ENCODE measurements around the gene CACYBP.
"Not testable (repeated sequence)": the region's sequence is repeated elsewhere in the genome, so short reads cannot be mapped to it uniquely, and the experiment has no call there.

The CACYBP gene

GRCh38 chr1:175019524-175019923, 19.8 kb downstream of the CACYBP start:
- H3K27ac ChIP-seq (ENCODE audit: low read depth, low read length, poor library complexity, severe bottlenecking) = no peak overlapping the region
- no peak overlapping the region for H3K9ac ChIP-seq (ENCODE audit: low read length)
- peaks cover 41% of the 10 kb centered on the region for H3K36me3 ChIP-seq (ENCODE audit: insufficient read depth, low read length)
- H3K9me2 ChIP-seq (ENCODE audit: low read depth, low read length) = no peaks in the 10 kb centered on the region
- H3F3A ChIP-seq (ENCODE audit: insufficient read depth, low read length) = 0 out of 2 replicates have a peak, but pooled peaks cover under 1% of the 10 kb centered on the region
- H3K79me2 ChIP-seq (ENCODE audit: insufficient read depth, low read length) = peaks cover 25% of the 10 kb centered on the region
- H4K20me1 ChIP-seq (ENCODE audit: insufficient read depth, low read length) = no peaks in the 10 kb centered on the region
- H3K9me3 ChIP-seq (ENCODE audit: low read length) = no peaks in the 10 kb centered on the region
- no peak overlapping the region for H3K4me3 ChIP-seq (ENCODE audit: low read depth, low read length, poor library complexity, severe bottlenecking)
- peaks cover 20% of the 10 kb centered on the region for H3K4me1 ChIP-seq (ENCODE audit: insufficient read depth, low read length, severe bottlenecking)
- TF ChIP-seq, protein P1, sequence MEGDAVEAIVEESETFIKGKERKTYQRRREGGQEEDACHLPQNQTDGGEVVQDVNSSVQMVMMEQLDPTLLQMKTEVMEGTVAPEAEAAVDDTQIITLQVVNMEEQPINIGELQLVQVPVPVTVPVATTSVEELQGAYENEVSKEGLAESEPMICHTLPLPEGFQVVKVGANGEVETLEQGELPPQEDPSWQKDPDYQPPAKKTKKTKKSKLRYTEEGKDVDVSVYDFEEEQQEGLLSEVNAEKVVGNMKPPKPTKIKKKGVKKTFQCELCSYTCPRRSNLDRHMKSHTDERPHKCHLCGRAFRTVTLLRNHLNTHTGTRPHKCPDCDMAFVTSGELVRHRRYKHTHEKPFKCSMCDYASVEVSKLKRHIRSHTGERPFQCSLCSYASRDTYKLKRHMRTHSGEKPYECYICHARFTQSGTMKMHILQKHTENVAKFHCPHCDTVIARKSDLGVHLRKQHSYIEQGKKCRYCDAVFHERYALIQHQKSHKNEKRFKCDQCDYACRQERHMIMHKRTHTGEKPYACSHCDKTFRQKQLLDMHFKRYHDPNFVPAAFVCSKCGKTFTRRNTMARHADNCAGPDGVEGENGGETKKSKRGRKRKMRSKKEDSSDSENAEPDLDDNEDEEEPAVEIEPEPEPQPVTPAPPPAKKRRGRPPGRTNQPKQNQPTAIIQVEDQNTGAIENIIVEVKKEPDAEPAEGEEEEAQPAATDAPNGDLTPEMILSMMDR (IDR thresholded peaks at IDR 0.05; ENCODE audit: low read length) = no peak
- TF ChIP-seq EZH2 (IDR thresholded peaks at IDR 0.05; ENCODE audit: borderline replicate concordance, low read length) = no peak
- no peak overlapping the region for H2AFZ ChIP-seq (ENCODE audit: low read length)
- H3K27me3 ChIP-seq (ENCODE audit: insufficient read depth, low read length) = no peaks in the 10 kb centered on the region
- H3K4me2 ChIP-seq (ENCODE audit: low read length) = no peak overlapping the region

- Histone ChIP-seq H3K27me3 (ENCODE audit: insufficient read depth, low read length) (no peaks in the 10 kb centered on the region), H3K27ac (ENCODE audit: low read depth, low read length, poor library complexity, severe bottlenecking) (peak within 1 kb of the TSS; percentile 56), H3K4me1 (ENCODE audit: insufficient read depth, low read length, severe bottlenecking) (peaks cover 20% of the 10 kb centered on the region), H3K9me3 (ENCODE audit: low read length) (no peaks in the 10 kb centered on the region), H4K20me1 (ENCODE audit: insufficient read depth, low read length) (no peaks in the 10 kb centered on the region), H3K4me3 (ENCODE audit: low read depth, low read length, poor library complexity, severe bottlenecking) (peak within 1 kb of the TSS; percentile 94), H2AFZ (ENCODE audit: low read length) (peak within 1 kb of the TSS; percentile 42; the same call in 1 of the 2 replicates), H3K9me2 (ENCODE audit: low read depth, low read length) (no peaks in the 10 kb centered on the region), H3K79me2 (ENCODE audit: insufficient read depth, low read length) (peaks cover 25% of the 10 kb centered on the region), H3K36me3 (ENCODE audit: insufficient read depth, low read length) (peaks cover 3% of the 10 kb centered on the region; the same call in 1 of the 2 replicates), H3K4me2 (ENCODE audit: low read length) (peak within 1 kb of the TSS; percentile 73), H3K9ac (ENCODE audit: low read length) (peak within 1 kb of the TSS; percentile 87), H3F3A (ENCODE audit: insufficient read depth, low read length) (0 out of 2 replicates have a peak, but pooled peaks cover 10% of the 10 kb centered on the region)
- TF ChIP-seq EZH2 (IDR thresholded peaks at IDR 0.05; ENCODE audit: borderline replicate concordance, low read length) = no peak
- TF ChIP-seq, protein P1 (IDR thresholded peaks at IDR 0.05; ENCODE audit: low read length) = no peak
Measured at GRCh38 chr1:175023043-175023921, 23.5 kb downstream of the CACYBP start, which contains the start of gene MRPS14. Gene MRPS14, minus strand, starts transcription at chr1:175023425. Its CDS starts 17 bp downstream, at chr1:175023408.

- H4K20me1 ChIP-seq (ENCODE audit: insufficient read depth, low read length); H3K36me3 ChIP-seq (ENCODE audit: insufficient read depth, low read length); H3K9me2 ChIP-seq (ENCODE audit: low read depth, low read length); H3K27me3 ChIP-seq (ENCODE audit: insufficient read depth, low read length); H3K9me3 ChIP-seq (ENCODE audit: low read length): not testable (repeated sequence)
- Histone ChIP-seq H3K9ac (ENCODE audit: low read length) (peak overlapping the region; percentile 87), H3K27ac (ENCODE audit: low read depth, low read length, poor library complexity, severe bottlenecking) (peak overlapping the region; percentile 56), H2AFZ (ENCODE audit: low read length) (peak overlapping the region; percentile 42; the same call in 1 of the 2 replicates), H3F3A (ENCODE audit: insufficient read depth, low read length) (0 out of 2 replicates have a peak, but pooled peaks cover 12% of the 10 kb centered on the region), H3K4me3 (ENCODE audit: low read depth, low read length, poor library complexity, severe bottlenecking) (peak overlapping the region; percentile 94), H3K4me1 (ENCODE audit: insufficient read depth, low read length, severe bottlenecking) (peaks cover 21% of the 10 kb centered on the region), H3K79me2 (ENCODE audit: insufficient read depth, low read length) (peaks cover 25% of the 10 kb centered on the region), H3K4me2 (ENCODE audit: low read length) (peak overlapping the region; percentile 73)
Measured at GRCh38 chr1:175023922-175024242, 24.1 kb downstream of the CACYBP start.
